Fibroblast of pulmonary artery (primary cell): Measurements from ENCODE around the gene DOK6.

Experiments
- DNase-seq: peaks from one replicate; pipeline ENCODE4 v3.0.0-alpha.2; 2010; ENCODE audit warnings: low read depth
- H3K4me3 ChIP-seq: replicated peaks from 2 replicates; pipeline ENCODE4 v1.5.1; 2011; ENCODE audit warnings: low read depth, mild to moderate bottlenecking, control low read depth, low read length, moderate library complexity
- CTCF ChIP-seq: IDR thresholded peaks from 2 replicates; pipeline ENCODE4 v1.5.1; 2011; ENCODE audit warnings: mild to moderate bottlenecking, control low read depth, low read length, inconsistent platforms; ENCODE audit errors: missing control alignments

DOK6 gene

DNA sequence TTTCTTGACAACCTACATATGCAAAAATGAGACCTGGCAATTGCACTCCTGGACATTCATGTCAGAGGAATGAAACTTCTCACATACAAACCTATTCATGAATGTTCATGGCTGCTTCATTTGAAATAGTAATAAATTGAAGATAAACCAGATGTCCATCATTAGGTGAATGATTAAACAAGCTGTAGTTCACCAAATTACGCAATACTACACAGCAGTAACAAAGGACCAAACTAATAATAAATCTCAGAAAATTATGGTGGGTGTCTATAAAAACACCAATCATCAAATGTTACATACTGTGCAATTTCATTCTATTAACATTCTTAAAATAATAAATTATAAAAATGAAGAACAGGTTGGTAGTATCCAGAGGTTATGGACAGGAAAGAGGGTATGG lies 13.5 kb downstream of the DOK6 start:
- no peak for TF ChIP-seq CTCF

GRCh38 chr18:69432847-69433246 lies 32.2 kb downstream of the DOK6 start:
- no peak overlapping the region for H3K4me3 ChIP-seq
- no peak for DNase-seq
- no peak for TF ChIP-seq CTCF

More for the DNA sequence above, 13.5 kb downstream of the DOK6 start:
- DNase-seq, result no peak
- H3K4me3 ChIP-seq, result no peak overlapping the region

- TF ChIP-seq CTCF, result no peak
- H3K4me3 ChIP-seq, result no peak overlapping the region
- DNase-seq, result no peak
These were observed 34.3 kb downstream of the DOK6 start for GRCh38 chr18:69435000-69435399.

GRCh38 chr18:69444221-69444620 lies 43.5 kb downstream of the DOK6 start:
- no peak for TF ChIP-seq CTCF
- H3K4me3 ChIP-seq, result no peak overlapping the region
- no peak for DNase-seq

- DNase-seq, result no peak
- H3K4me3 ChIP-seq, result no peak overlapping the region
- TF ChIP-seq CTCF, result no peak
These were observed 47.2 kb downstream of the DOK6 start for GRCh38 chr18:69447886-69448285.

GRCh38 chr18:69455125-69455524 lies 54.4 kb downstream of the DOK6 start:
- no peak for DNase-seq
- no peak for TF ChIP-seq CTCF
- no peak overlapping the region for H3K4me3 ChIP-seq

DNA sequence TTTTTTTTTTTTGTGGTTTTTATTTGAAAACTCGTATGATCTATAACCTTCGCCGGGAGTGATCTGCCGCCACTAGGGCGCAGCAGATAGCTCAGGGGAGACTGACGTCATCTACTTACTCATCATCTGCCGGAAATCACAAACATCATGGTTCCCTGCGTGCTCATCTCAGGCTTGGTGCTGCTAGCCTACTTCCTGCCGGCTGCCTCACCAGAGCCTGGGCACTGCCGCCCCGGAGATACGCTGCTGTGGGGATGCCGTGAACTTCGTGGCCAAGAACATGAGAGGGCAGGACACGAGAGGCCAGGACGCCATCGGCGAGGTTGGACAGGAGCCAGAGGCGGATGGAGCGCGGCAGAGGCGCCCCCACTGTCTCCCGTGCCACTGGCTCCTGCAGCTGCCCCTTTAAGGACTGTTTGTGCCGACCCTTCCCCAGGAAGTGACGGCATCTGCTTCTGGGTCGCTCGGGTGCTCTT lies 68.8 kb downstream of the DOK6 start:
- DNase-seq, result no peak
- no peak overlapping the region for H3K4me3 ChIP-seq
- TF ChIP-seq CTCF, result peak; percentile 11
